GM18502 (cell line): ENCODE measurements around the gene ADARB1.

Experiments
- ATAC-seq: cut with Tn5 transposase; IDR thresholded peaks from one replicate; pipeline ENCODE4 v1.9.1; 2021; ENCODE audit warnings: mild to moderate bottlenecking; ENCODE audit not compliant: unreplicated experiment, poor library complexity

Gene ADARB1

DNA sequence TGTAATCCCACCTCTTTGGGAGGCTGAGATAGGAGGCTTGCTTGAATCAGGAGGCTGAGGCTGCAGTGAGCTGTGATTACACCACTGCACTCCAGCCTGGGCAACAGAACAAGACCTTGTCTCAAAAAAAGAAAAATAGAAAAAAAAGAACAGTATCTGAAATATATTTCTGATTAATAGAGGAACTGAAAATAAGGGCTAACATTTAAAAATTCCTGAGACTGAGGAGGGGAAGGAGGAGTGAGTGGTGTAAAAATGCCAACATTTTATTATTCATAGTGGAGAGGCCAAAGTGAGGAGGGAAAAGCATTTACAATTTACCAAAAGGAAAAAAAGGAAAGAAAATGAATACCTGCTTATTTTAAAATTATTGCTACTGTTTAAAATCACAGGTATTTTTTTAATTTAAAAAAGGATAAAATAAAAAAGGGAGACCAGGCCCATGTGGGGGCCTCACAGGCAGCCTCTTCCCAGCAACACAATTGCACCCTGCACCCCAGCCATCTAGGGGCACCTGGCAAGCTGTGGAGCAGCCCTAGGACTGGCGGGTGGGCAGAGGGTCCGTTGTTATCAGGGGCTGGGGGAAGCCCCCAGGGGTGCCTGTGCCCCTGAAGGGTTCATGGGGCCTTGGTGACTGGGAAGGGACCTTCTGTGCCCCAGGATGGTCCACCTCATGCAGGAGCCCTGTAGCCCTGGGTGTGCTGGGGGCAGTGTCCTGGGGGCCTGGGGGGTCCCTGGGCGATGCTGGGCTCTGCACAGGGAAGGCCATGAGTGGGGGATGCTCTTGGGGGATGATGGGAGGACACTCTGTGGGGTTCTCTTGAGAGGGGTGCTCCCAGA is 34.8 kb upstream of the ADARB1 start:
- no peak for ATAC-seq

DNA sequence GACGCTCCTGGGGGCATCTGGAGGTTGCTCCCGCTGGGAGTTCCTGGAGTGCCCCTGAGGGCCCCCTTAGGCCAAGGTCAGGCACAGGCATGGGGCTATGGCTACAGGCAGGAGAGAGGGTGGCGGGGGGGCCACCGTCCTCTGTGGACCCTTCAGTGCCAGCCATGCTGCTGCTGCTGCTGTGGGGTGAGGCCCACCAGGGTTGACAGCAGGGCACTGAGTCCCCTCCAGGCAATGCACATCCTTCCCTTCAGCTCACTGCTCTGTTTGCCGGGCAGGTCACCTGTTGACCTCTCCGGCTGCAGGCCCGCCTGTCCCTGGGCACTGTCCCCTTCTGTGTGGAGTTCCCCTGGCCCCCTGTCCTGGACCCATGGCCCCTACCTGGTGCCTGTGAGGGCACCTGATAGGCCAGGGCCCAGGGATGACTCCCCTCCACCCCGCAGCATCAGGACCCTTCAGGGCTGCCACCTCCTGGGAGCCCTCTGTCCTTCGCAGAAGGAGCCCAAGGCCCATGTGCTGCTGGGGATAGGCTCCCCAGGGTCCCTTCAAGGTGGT is 34.1 kb upstream of the ADARB1 start:
- ATAC-seq, result no peak

DNA sequence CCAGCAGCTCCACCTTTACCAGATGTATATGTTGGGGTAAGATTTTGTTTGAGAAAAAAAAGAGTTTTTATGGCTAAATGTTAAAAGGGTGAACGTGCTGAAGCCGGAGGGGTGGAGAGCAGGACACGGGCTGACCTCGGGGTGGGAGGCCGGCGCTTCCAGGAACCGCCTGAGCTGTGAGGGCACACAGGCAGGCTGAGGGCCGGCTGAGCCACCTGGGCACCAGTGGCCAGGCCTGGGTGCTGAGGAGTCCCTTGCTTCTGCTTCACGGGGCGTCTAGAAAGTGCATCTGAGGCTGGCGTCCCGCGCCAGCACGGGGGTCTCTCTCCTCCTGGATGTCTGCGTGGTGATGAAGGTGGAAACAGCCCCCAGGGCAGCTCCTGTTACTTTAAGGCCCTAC is 33.6 kb upstream of the ADARB1 start:
- ATAC-seq, result no peak

DNA sequence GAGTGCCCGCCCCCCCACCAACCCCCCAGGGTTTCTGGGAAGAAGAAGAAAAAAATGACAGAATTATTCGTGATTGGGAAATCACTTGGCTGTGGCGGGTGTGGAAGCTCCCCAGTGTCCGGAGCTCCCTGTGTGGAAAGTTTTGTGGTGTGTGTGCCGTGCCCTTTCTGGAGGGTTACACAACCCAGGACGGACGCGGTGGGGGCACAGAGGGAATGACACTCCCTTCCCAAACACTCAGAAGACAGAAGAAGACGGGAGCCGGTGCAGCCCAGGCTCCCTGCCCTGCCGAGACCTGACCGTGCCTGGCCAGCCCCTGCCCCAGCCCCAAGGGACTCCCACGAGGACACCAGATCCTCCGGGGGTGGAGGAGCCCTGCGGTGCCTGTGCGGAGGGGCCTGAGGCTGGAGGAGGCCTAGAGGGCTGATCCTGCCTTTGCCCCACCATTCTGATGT is 33.0 kb upstream of the ADARB1 start:
- ATAC-seq, result no peak

DNA sequence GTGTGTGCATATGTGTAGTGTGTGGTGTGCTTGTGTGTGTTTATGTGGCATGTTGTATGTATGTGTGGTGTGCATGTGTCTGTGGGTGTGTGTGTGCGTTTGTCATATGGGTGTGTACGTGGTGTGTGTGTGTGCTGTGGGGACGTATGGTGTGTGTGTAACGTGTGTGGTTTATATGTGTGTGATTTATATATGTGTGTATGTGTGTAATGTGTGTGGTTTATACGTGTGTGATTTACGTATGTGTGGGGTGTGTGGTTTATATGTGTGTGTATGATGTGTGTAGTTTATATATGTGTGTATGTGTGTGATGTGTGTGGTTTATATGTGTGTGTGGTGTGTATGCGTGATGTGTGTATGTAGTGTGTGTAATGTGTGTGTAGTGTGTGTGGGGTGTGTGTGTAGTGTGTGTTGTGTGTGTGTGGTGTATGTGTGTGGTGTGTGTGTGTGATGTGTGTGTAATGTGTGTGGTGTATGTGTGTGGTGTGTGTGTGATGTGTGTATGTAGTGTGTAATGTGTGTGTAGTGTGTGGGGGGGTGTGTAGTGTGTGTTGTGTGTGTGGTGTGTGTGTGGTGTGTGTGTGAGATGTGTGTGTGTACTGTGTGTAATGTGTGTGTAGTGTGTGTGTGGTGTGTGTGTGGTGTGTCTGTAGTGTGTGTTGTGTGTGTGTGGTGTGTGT is 32.3 kb upstream of the ADARB1 start:
- no peak for ATAC-seq

DNA sequence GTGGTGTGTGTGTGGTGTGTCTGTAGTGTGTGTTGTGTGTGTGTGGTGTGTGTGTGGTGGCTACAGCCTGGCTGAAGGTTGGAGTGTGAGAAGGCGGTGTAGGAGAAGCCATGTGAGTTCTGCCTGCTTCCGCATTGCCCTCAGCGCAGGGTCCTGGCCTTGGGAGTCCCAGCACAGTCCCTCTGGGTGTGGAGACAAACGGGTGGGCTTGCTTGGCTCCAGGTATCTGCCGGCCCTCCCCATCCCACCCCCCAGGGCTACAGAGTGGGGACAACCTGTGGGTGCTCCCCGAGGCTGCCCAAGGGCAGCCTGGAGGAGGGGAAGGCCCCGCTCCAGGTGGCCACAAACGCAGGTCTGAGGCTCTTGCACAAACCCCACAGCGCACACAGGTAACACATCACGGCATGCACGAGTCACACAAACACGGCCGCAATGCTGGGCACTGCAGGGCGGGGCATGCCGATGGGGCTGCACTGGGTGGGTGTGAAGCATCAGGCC is 31.7 kb upstream of the ADARB1 start:
- ATAC-seq, result no peak

DNA sequence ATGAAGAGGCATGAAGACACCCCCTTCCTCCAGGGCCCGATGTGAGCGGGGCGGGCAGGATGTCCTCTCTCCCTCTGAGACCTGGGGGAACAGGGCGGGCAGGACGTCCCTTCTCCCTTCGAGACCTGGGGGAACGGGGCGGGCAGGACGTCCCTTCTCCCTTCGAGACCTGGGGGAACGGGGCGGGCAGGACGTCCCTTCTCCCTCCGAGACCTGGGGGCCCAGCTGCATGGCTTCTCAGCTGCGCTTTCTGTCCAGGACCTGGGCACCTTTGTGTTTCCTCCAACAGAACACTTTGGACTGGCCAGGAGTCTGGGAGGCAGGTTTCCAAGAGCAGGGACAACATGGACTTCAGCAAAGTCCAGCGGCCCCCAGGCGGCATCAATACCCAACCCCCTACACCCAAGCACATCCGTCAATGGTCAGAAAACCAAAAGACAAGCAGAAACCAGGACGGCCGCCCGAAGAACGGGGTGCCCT is 30.8 kb upstream of the ADARB1 start:
- ATAC-seq, result no peak

DNA sequence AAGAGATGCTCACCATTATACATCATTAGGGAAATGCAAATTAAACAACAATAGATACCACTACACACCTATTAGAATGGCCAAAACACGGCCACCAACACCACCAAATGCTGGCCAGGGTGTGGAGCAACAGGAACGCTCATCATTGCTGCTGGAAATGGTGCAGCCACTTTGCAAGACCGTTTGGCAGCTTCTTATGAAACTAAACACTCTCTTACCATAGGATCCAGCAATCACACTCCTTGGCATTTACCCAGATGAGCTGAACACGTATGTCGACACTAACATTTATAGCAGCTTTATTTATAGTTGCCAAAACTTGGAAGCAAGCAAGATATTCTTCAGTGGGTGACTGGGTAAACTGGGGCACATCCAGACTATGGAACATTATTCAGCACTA is 28.9 kb upstream of the ADARB1 start:
- no peak for ATAC-seq

DNA sequence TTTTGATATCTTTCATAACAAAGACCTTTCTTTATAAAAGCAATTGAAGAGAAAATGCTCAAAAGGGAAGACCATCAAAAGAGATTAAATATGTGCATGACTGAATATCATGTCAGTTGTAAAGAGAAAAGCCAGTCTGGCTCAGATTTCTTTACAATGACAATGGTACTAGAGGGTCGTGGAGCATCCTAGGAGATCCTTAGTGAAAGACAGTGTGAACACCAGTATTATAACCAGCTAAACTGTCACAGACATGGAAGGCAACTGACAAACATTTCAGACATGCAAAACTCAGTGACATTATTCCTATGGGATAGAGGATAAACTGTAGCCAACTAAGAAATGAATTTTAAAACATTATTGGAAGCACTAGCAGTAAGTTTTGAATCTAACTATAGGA is 27.1 kb upstream of the ADARB1 start:
- ATAC-seq, result no peak

DNA sequence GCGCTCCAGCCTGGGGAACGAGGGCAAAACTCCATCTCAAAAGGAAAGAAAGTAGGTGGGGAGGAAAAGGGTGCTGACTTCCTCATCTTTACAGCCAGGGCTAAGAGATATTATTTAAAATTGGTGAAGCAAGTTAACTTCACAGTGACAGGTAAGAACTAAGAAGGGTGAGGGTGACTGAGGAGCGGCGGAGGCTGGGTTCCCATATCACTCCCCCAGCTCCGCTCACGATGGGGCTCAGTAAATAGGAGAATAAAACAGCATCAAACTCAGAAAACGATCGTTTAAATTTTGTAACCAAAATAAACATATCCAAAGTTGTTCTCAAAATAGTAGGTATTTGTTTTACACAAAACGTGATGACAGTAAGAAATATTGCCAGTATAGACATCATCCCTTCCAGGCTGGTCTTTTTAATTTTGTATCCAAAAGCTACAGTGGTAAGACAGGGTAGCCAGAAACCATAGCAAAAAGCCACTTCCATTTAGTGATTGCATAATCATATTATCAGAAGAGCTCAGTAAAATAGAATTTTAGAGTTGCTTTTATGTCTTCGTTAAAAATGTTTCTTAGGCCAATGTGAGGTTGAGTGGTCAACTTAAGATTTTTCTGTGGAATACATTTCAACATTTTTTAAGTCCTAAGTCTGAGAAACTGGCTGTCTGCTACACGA is 26.2 kb upstream of the ADARB1 start:
- ATAC-seq, result no peak

DNA sequence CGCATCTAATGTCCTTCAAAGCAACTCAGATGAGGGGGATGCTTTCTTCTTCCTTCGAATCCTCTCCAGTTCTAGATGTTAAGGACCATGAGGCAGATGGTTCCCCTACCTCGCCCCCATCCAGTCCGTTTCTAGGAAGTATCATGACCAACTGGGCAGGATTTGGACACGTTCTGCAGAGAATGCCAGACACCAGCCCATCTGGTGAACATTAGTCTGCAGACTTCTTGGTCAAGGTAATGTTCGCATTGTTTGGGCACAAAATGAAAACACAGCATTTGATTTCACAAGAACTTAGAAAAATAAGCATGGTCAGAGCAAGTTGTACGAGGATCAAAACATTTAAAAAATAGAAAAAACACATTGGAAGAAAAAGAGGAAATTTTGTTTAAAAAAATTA is 25.4 kb upstream of the ADARB1 start:
- no peak for ATAC-seq

DNA sequence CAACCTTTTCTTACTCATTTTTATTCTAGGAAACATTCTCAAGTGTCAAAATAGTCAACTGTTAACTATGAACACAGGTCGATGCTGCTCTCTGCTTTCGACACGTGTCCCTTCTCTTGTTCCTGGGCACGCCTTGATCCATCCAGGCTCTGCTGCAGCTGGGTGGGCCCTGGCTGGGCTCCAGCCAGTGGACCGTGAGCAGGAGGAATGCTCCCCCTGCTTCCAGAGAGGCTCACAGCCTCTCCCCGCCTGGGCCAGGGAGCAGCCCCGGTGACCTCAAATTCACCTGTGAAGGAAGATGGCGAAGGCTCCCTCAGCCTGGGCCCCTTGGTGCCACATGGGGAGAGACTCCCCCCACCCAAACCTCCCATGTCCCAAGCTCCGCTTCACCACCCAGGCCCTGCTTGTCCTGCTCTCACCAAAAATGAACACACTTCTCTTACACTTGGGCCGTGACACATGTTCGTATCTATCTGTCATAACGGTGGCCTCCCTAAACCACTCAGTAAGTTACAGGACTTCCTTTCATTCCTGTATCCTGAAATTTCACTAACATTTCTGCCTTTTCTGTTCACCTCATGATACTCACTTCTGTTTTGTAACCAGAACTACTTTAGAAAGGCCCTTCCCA is 24.6 kb upstream of the ADARB1 start:
- no peak for ATAC-seq

DNA sequence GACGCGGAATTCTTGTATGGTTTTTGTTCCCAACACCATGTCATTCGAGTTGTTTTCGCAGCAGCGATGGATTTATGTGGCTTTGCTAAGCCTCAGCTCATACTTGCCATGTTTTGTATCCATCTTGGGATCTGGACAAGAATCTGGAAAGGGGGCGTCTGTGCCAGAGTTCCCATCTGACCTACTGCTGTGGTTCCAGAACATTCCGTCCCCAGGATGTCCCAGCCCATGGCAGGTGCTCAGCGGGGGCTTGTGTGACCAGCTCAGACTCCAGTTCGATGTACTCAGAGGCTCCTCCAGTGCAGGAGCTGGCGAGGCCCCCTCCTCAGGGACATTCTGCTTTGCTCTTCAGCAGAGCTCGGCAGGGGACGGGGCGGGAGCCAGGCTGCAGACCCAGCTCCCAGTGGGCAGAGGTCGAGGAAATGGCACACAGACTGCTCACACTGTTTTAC is 24.0 kb upstream of the ADARB1 start:
- ATAC-seq, result no peak

DNA sequence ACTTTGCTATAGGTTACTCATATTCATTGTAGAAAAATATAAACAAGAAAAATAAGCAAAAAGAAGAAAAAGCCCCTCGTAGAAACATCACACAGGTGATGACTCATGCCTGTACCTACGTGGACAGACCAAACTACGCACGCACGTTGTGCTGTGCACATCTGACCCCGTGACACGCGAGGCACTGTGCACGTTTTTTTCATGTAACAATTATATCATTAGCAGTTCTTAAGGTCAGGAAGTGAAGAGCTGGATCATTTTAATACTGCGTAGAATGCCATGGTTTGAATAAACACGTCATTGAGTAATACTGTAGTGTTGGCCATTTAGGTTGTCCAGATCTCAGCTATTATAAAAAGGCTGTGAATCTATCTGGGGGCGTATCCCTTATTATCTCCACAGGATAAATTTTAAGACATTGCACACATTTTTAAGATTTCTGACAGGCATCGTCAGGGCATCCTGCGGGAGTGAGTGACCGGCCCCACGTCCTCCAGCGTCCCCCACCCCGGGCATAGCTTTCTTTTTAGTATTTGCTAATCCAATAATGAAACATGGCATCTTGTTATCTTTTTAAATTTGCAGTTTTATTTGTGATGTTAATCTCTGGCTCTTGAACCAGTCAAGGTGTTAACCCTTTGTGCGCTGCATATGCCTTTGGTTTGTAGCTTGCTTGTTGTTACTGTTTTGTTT is 23.4 kb upstream of the ADARB1 start:
- no peak for ATAC-seq

DNA sequence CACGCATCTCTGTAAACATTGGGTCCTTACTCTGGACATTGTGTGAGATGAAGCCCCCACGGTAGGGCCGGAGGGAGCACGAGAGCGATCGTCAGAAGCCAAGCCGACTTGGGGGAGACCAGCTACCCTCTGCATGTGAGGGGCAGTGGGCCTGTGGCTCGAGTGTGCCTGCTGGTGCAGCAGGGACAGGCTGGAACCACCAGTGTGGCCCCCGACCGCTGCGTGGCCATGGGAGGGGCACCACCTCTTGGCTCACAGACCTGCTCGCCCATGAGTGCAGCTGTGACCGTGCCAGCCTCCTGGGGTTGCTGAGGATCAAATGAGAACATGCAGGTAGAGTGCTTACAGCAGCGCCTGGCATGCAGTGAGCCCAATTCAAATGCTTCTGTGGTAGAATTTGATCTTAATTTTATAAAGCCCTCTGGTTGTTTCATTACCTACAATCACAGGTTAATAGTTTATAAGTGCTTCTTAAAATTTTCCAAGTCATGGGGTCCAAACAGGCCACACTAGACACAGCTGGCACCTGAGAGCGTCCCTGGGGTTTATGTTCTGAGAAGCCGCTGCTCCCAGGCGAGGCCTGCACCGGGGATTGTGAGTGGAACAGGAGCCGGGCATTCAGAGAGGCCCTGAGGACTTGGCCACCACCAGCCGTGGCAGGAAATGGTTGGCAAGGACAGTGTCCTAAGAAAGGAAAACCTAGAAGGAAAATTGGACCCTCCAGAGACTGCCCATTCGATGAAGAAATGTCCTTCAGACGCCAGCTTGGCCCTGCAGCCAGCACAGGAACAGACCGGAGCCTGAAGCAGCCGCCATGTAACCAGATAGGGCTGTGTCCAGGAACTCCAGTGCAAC is 22.6 kb upstream of the ADARB1 start:
- ATAC-seq, result no peak

DNA sequence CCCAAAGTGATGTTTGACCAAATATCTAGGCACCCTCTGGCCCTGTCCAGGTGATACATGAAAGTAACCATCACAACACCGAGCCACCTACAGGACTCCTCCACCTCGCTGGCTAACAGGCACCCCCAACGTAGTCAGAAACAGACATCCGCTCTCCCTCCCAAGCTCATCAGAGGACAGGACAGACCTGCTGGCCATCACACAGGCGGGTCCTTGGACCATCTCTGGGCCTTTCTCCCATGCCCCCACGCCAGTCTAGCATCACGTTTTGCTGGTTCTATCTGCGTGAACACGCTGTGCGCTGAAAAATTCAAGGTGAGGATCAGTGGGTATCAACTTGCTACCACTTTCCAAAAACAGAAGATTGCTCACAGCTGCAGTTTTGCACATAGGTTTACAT is 21.4 kb upstream of the ADARB1 start:
- ATAC-seq, result no peak

DNA sequence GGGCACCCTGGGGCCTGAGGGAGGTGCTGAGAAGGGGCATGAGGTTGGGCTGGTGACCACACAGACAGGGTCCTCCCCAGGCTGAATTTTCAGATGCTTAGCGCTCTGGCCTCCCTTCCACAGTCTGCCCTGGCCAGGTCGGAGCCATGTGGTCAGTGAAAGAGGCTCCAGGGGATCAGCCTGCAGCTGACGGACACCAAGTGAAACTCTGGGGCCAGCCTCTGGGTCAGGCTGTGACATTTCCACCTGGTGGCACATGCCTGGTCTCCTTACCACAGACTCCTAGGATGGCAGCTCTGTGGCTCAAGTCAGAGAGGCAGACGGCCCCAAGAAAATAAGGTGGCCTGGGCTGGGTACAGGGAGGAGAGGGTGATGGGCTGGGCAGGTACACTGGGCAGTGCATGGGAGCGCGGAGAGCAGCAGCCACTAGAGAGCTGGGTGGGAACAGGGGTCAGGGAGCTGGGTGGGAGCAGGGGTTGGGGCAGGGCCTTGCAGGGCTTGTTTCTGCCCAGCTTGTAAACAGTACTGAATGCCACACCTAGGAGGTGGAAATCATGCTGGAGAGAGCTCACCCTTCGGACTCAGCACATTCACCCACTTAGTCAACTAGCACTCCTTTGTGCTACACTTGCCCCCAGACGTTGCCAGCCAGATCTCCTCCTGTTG is 20.7 kb upstream of the ADARB1 start:
- no peak for ATAC-seq

DNA sequence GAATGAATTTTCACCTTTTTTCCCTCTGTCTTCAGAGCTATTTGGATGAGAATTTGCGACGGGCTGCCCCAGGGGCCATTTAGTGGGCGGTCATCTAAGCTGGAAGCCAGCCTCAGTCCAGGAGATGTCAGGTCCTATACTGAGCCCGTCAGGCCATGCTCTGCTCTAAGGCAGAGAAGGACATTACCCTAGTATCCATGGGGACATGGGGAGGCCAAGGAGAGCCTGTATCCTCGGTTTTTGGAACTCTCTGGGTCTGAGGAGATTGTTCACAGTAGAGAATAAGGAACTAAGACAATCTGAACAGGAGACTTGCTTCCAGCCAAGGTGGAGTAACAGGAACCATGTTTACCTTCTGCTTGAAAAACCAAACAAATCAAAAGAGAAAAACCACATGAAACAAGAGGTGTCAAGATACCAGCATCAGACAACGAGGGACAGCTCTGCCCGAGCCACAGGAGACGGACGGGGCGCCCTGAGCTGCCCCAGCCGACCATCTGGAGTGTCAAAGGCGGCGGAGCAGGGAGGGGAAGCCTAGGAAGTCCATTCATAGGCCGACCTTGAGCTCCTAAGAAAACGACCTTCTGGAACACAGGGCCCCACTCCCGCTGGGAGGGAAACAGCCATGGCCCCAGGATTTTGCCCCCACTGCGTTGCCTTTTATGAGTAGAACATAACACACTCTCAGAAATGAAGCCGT is 20.0 kb upstream of the ADARB1 start:
- ATAC-seq, result no peak
